Esophagus squamous epithelium (tissue), 4 donors: ENCODE measurements around the gene LPP.

ENCODE experiments used
- CTCF ChIP-seq, 6 experiments: fragments of 450-650 bp in 4 of 6; fragments of 200-600 bp in 2 of 6; sonication (generic) in 2 of 6; IDR thresholded peaks; one replicate each; pipeline ENCODE4 v1.5.1; 2016 to 2019; ENCODE audit warnings: antibody characterized with exemption in 6 of 6, mild to moderate bottlenecking in 4 of 6, moderate library complexity in 4 of 6
- POLR2A ChIP-seq, 4 donors: fragments of 450-650 bp; IDR thresholded peaks; one replicate each; pipeline ENCODE4 v1.6.1; 2017; ENCODE audit warnings: antibody characterized with exemption in 4 of 4, mild to moderate bottlenecking in 4 of 4, moderate library complexity in 3 of 4

GRCh38 chr3:188728371-188728896 lies 574.5 kb downstream of the LPP start:
- TF ChIP-seq POLR2A (IDR thresholded peaks at IDR 0.05), result no peak
- TF ChIP-seq CTCF (IDR thresholded peaks at IDR 0.05), result no peak
